HEK293 (cell line): ENCODE measurements around the gene SIK3.

ENCODE experiments used
- CTCF ChIP-seq: fragments of 450-650 bp; formaldehyde crosslinking; IDR thresholded peaks from 2 replicates; pipeline ENCODE4 v1.5.1; 2016; ENCODE audit warnings: missing biosample characterization, missing genetic modification characterization
- PBX3 ChIP-seq: sonication (generic); formaldehyde crosslinking; IDR thresholded peaks from 2 replicates; pipeline ENCODE4 v1.8.1; 2022; ENCODE audit warnings: mild to moderate bottlenecking, moderate library complexity, missing genetic modification reagents
- ZNF510 ChIP-seq: fragments of 450-650 bp; formaldehyde crosslinking; IDR thresholded peaks from 2 replicates; pipeline ENCODE4 v1.5.1; 2018; ENCODE audit warnings: mild to moderate bottlenecking, missing genetic modification characterization, missing biosample characterization; ENCODE audit not compliant: insufficient replicate concordance
- ZNF623 ChIP-seq: fragments of 450-650 bp; formaldehyde crosslinking; IDR thresholded peaks from 2 replicates; pipeline ENCODE4 v1.5.1; 2016; ENCODE audit warnings: missing biosample characterization, missing genetic modification characterization
- ZNF792 ChIP-seq: fragments of 450-650 bp; formaldehyde crosslinking; IDR thresholded peaks from 2 replicates; pipeline ENCODE4 v1.5.1; 2016; ENCODE audit warnings: missing biosample characterization, missing genetic modification characterization

GRCh38 chr11:116929414-116930090 is 168.7 kb downstream of the SIK3 start:
- TF ChIP-seq CTCF (tag by site-specific recombination), result no peak
- no peak for TF ChIP-seq PBX3 (CRISPR knock-in tag)
- TF ChIP-seq ZNF792, result no peak
- TF ChIP-seq ZNF510 (tag by site-specific recombination), result no peak
- TF ChIP-seq ZNF623 (tag by site-specific recombination), result no peak
